CD4-positive, alpha-beta T cell treated with Interleukin-1 beta for 1 hour (primary cell): ENCODE measurements around the gene FNDC3B.

Experiments
- DNase-seq, 2 donors: peaks; one replicate each; pipeline ENCODE4 v3.0.0-alpha.2; 2020 to 2022

FNDC3B gene

DNA sequence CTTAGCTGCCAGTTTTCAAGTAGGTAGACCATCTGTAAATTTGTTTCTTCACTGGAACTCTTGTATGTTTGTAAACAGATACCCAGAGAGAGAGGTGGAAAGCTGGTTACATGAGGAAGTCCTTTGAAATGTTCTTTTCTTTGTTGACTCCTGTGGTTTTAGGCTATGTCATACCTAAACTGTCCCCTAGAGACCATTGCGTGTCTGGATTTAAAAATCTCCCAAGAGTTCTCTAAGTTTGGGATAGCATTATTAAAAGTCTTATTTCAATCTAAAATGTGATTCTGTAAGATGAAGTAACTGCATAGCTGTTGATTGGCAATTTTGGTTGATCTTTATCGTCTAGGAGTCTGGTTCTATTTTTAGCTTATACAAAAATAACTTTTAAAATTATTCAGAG, 281.7 kb downstream of the FNDC3B start:
- DNase-seq = no peak

DNA sequence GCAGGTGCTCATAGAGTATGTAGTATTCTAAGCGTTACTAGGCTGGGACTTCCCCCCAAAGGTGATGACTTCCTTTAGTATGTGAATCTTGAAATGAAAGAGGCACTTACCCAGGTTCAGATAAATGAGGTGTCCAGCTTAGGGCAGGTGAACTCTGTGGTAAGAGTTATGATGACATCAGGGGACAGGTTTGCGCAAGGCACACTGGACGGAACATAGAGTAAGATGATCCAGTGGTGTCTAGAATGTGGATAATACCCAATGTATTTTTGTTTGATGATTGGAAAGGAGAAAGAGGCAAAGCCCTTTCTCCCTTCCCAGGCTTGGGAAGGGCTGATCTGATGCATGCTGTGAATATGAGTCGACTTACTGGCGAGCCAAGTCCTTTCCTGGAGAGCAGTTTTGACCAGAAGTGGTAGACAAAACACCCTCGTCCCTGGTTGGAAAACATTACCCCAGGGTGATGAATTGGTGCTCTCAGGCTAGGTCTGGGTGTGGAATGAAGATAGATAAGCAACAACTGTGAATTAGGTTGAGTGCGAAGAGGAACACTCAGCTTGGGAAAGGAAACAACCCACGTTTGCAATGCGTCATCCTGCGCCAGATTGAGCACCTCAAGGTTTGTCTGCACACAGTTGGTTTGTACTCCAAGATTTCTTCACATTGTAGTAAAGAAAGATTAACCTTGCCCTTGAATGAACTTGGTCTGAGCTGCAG, 284.7 kb downstream of the FNDC3B start:
- no peak for DNase-seq

DNA sequence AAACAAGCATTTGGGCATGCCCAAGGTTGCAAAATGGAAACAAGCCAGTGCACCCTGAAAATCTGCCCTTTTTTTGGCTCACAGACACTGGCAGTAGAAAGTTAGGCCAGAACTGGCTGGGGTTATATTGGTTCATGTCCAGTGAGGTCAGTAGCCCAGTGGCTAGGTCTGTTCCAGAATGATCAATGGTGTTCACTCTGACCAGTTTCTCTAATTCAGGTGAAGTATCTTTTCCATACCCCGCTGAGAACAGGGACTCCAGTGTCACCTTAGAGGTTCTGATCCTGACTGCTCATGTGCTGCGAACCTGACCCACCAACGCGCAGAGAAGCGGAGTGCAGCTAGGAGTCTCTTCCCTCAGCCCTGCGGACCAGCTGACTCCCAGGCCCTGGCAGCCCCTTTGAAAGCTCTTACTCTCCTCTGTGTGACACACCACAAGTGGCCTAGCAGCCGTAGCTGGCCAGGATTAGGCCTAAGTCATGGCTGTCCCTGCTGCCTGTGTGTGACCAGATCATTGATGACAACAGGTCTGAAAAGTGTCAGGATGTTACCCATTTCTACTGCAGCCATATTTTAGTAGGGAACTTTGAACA, 285.3 kb downstream of the FNDC3B start:
- DNase-seq = no peak

DNA sequence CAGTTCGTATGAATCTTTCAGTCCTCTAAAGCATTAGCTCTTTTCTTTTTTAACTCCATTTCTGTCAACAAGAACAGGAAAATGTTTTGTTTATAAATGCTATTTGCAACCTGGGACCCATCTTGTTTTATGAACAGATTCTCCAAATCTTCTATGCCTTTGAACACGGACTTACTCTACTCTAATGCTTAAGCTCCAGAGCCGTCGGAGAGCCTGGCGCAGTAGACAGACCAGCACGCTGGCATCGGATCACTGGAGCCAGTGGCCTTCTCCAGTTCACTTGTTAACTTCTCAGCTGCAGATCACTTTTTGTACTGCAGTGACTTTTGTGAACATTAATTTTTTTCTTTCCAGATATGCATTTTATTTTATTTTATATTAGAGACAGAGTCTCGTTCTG, 286.1 kb downstream of the FNDC3B start:
- no peak for DNase-seq

DNA sequence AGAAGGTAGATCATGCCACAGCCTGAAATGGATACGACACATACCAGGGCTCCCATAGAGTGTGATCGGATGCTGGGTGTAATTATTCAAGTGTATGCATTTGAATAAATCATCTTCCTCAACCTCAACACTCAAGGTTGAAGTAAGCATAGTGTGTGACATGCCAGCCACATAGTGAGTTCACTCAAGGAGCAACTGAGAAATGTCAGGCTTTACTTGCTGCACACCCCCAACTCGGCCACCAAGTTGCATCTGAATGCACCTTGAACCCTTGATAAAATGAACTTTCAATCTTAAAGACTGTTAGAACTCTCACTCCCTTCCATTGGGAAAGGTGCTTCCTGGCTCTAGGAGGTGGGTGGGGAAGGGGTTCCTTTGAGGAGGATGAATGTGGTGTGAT, 287.6 kb downstream of the FNDC3B start:
- no peak for DNase-seq

DNA sequence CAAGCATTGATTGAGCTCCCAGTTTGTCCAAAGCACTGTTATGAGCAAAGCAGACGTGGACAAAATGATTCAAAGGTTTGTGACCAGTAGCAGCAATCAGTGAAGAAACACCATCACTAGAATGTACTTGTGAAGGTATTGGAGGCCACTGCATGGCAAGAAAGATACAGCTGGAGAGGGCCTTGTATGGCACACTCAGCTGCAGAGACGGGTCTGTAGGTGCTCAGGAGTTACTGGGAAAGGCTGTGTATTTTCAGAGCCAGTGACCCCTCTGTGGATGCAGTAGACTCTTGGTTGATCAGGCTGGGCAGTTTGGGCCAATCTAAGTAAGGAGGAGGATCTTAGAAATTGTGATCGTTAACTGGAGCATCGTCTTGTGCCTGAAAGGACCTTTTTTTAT, 288.9 kb downstream of the FNDC3B start:
- no peak for DNase-seq

DNA sequence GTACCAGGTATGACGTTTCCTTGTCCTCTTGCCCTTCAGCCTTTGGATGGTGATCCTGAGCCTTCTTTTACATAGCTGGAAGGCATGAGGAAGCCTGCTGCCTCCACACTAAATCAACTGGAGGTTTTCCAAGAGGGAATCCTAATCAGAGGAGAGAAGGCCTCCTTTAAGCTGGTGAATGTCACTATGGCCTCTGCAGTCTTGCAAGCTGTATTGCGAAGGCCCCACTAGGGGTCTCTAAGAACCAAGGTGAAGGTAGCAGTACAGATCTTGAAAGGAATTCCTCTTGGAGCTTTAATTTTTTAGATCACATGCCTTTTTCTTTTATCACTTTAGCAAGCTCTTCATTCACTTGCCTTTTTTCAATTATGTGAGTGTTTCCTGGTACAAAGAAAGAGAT, 289.7 kb downstream of the FNDC3B start:
- no peak for DNase-seq

DNA sequence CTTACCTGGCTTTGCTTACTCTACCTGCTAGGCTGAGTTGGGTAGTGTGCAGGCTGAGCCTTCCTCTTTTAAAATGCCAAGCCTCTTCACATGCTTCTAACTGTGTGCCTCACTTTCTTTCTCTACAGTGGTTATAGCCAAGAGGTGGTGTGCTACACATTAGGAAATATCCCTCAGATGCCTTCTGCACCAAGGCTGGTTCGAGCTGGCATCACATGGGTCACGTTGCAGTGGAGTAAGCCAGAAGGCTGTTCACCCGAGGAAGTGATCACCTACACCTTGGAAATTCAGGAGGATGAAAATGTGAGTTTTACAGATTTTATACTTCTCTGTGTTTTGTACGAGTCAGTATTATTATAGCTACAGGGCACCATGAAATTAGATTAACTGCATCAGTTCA, 291.0 kb downstream of the FNDC3B start:
- no peak for DNase-seq

DNA sequence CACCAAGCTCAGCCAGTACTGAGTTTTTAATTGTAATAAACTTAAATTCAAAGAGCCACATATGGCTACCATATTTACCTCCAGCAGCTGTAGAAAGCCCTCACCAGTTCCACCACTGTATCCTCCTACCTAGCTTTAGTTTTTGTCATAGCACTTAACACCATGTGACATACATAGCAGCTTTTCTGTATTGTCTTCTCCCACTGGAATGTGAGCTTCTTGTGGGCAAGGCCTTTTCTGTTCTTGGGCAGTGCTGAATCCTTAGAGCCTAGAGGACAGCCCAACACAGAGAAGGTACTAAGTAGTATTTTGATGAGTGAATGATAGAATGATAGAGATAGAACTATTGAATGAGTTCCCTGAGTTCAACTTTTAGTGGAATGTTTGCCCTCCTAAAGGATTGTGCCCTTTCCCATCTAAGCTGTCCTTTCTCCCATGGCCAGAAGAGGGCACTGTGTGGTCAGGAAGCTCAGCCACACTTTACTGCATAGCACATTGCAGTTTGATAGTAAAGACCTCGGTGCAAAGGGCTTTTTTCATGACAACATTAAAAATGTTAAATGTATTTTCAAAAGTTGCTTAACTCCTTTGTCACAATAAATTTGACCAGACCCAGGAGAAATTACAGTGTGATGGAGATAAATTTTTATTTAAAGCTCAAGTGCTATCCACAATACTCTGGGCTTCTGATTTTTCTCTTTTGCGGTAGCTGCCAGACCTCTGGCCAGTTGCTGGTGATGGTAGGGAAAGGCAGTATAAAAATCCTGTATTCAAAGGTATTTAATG, 293.1 kb downstream of the FNDC3B start:
- DNase-seq = peak; percentile 31 to 64

DNA sequence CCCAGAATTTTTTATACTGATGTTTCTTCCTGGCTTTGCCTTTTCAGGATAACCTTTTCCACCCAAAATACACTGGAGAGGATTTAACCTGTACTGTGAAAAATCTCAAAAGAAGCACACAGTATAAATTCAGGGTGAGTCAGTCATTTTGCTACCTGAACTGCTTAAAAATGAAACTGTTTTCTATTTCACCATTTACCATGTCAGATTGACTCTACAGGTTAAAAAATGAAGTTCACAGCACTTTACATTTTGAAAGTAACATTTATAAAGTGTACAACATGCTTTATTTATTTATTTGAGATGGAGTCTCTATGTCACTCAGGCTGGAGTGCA, 293.6 kb downstream of the FNDC3B start:
- no peak for DNase-seq

DNA sequence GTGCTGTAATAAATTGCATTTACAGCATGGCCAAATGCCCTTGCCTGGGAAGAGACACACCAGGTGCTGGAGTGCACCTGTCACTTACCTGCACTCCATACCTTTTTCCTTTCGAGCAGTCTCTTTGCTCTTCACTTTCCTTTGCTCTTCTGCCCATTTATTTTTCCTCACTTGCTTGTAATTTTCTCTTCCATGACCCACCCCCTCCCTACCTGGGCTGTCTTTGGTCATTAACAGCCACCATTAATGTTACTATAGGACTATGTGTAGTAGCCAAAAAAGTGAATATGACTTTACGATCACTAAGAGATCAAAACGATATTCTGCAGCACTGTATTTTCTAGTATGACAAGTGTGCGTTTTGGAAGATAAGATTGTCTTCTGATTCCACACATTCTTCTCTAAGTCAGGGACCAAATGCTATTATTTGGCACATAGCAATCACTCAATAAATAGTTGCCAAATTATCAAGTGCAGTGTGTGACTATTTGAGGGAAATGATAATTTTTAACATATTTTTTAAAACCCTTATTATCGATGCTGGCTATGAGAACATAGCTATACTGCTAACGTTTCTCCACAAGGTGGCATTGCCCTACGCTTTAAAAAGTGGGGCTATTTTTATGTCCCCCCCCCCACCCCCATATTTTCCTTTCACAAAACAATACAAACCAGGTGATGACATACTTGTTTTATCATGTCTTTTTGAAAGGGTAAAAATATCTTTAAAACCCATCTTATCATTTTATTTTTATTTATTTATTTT, 294.5 kb downstream of the FNDC3B start:
- no peak for DNase-seq

DNA sequence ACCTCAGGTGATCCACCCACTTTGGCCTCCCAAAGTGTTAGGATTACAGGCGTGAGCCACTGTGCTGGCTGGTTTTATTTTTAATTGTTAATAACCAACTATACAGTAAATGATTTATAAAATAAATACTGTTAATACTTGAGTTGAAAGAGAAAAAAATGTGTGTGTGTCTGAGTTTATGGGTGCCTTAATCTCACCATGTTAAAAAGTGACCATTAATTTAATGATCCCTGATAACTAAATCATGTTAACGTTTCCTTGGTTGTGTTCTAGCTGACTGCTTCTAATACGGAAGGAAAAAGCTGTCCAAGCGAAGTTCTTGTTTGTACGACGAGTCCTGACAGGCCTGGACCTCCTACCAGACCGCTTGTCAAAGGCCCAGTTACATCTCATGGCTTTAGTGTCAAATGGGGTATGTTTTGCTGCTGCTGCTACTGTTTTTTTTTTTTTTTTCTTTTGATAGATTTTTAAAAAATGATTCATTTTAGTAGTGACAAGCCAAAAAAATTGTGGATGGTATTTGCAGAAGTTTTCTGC, 295.4 kb downstream of the FNDC3B start:
- no peak for DNase-seq

DNA sequence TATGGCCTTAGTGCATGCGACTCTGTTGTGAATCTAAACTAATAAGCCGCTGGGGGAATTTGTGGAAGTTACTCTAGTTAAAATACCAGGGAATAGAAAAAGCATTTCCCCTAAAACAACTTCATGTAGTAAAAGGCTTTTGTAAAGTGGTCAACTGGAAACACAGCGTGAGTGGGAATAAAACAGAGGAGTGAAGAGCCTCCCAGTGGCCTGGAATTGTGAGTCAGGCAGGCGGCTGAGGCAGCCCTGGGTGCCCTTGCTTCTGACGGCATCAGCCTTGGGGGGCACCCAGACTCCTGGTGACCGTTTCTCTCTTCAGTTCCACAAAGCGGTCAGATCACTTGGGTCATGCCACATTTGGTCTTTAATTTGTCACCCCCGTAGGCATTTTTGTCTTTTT, 300.5 kb downstream of the FNDC3B start:
- DNase-seq = no peak

DNA sequence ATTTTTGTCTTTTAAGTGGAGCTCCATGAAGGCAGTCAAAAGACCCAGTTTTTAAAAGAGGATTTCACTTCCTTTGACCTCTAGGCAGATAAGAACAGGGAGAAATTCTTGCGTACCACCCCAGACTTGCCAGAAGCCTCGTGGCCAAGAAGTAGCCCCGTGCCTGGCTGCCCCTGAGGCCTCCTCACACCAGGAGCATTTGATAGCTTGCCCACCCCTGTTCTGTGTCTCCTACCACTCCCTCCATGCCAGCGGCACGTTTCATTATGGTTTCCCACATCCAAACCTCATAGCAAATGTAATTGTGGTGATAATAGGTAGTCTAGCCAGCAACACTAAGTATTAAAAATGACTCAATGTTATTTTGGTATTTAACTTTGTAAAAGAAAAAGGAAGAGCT, 301.2 kb downstream of the FNDC3B start:
- no peak for DNase-seq

DNA sequence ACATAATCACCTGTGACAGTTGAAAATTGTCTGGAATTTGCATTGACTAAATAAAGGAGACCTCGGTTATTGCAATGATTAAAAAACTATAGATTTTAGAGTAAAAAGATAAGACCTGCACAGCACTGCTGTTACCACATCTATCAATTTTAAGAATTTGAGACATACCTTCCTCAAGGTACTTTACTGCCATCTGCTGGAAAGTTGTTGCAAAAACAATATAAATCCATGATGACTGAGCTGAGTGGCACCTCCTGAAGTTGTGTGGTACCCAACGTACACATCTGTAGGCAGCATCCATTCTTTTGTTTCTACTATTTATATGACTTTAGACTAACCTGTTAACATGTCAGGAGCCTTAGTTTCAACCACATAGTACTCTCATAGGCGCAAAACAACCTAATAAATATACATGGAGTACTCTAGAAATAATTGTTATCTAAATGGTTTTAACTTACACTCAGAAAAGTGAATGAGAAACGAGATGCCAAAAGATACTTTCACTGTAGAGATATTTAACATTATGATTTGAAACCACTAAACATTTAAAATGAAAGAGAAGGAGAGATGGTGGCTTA, 302.2 kb downstream of the FNDC3B start:
- peak in 1 of 2 donors; percentile 69 for DNase-seq

DNA sequence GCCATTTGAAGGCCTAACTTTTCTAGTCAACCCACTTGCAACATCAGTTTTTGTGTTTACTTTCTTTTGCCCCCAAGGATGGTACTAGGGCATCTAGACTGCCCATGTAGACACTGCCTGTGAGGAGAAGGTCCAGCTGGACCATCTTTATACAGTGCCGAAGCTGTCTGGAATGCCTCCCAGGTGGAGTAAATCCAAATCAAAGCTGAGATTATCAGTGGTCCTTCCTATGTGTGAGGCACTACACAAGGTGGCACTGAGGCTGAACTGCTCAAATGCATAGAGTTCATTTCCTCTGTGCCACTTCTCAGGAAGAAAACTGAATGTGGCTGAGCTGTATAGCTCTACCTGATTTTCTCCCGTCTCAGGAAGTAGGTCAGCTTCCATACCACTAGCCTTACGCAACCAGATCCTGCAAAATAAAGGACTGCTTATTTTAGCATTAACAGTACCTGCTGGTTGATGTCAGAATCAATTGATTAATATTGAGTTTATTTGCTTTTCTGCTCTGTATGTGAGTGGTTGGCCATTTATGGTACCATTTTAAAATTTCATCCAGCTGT, 302.8 kb downstream of the FNDC3B start:
- no peak for DNase-seq

DNA sequence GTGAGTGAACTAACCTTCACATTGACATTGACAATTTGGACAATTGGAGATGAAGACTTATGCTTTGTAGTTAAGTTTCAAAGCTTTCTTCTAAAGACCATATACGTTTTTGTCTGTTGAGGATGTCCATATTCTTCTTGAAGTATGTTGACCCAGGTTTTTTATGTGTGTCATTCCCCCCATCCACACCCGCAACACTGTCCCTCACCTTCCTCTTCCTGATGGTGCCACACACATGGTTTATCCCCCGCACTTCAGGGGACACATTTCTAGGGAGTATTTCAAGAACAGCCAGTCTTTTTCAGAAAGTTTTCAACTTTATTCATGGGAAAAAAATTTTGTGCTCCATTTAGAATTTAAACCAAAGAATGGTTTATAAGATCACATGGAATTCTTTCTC, 303.7 kb downstream of the FNDC3B start:
- DNase-seq = no peak

DNA sequence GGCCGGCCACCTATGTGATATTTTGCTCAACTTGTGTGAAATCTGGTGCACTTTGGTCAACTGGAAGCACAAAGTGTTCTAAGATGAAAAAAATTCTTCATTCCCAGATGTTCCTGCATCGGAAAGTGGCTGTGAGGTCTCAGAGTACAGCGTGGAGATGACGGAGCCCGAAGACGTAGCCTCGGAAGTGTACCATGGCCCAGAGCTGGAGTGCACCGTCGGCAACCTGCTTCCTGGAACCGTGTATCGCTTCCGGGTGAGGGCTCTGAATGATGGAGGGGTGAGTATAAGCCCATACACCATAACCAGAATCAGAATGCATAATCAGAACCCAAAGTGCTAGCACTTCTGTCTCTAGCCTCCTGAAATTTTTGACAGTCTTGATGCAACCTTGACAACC, 304.6 kb downstream of the FNDC3B start:
- DNase-seq = no peak

DNA sequence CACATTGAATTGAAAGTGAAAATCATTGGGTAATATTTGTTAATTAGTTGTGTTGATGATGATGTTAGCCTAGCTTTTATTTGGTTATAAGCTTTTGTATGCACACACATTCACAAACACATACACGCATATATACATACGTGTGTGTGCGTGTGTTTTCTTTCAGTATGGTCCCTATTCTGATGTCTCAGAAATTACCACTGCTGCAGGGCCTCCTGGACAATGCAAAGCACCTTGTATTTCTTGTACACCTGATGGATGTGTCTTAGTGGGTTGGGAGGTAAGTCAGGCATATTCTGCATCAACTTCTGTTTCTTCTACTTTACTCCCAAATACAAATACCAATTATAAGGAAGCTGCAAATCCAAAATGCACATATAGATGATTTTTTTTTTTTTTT, 306.8 kb downstream of the FNDC3B start:
- DNase-seq = no peak

DNA sequence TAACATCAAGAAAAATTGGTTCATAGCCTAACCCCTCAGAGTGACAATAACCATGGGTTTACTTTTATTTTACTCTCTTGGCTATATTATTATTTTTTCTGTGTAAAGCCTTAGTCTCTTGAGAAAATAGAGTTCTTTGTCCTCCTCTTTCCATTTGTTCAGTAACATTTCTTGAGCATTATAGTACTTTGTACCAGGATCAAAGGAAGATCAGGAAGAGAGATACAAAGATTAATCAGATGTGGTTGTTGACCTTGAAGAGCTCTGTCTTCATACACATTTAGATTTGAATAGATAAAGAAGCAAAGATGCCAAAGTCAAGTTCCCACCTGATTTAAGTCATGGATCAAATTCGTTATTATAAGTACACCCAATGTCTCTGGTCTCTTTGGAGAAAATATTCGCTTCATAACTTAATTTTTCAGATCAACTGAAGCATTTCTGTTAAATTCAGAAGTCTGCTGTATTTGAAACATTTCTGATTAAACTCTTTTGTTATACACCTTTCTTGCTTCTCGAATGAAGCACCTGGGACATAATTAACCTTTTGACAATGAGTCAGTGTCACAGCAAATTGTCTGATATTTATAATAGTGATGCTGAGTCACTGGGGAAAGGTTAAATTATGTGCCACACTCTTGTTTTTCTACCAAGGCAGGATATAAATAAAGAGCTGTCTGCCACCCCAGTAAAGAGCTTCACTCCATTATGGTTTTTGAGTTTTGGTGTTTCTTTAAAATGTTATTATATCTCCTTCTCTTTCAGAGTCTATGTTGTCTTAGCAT, 308.7 kb downstream of the FNDC3B start:
- DNase-seq = no peak

DNA sequence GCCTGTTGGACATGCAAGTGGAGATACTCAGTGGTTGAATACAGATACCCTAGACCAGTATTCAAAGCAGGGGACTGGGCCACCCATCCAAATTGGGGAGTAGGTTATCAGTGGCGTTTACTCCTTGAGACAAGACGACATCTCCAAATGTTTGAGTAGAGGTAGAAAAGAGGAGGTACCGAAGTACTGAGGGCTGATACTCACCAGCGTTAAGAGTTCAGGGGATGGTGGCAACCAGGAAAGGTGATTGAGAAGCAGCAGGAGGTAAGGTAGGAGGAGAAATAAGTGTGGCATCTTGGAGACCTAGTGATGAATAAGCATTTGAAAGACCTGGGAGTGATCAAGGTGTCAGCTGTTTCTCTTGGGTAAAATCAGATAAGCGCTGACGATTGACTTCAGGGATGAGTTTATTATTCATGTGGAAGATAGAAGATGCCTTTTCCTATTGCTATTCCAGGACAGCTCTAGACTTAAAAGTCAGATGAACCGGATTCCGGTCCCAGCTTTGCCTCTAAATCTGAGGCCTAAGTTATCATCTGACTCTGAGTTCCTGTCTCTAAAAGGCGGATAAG, 312.6 kb downstream of the FNDC3B start:
- DNase-seq = no peak
